ENCODE results near the gene ABCA12. TPM values are rescaled to one million over a fixed set of nuclear protein-coding genes. Genes with fewer than 3 reads are reported as not detected.

ABCA12 gene
- total and polyA plus RNA-seq, 10 of the 15 experiments (the other 5 are each of a cell fraction or from before 2014, with no cell fraction given), result 1.2 to 12.1 (median 6.0) TPM

- TF ChIP-seq, protein P1, sequence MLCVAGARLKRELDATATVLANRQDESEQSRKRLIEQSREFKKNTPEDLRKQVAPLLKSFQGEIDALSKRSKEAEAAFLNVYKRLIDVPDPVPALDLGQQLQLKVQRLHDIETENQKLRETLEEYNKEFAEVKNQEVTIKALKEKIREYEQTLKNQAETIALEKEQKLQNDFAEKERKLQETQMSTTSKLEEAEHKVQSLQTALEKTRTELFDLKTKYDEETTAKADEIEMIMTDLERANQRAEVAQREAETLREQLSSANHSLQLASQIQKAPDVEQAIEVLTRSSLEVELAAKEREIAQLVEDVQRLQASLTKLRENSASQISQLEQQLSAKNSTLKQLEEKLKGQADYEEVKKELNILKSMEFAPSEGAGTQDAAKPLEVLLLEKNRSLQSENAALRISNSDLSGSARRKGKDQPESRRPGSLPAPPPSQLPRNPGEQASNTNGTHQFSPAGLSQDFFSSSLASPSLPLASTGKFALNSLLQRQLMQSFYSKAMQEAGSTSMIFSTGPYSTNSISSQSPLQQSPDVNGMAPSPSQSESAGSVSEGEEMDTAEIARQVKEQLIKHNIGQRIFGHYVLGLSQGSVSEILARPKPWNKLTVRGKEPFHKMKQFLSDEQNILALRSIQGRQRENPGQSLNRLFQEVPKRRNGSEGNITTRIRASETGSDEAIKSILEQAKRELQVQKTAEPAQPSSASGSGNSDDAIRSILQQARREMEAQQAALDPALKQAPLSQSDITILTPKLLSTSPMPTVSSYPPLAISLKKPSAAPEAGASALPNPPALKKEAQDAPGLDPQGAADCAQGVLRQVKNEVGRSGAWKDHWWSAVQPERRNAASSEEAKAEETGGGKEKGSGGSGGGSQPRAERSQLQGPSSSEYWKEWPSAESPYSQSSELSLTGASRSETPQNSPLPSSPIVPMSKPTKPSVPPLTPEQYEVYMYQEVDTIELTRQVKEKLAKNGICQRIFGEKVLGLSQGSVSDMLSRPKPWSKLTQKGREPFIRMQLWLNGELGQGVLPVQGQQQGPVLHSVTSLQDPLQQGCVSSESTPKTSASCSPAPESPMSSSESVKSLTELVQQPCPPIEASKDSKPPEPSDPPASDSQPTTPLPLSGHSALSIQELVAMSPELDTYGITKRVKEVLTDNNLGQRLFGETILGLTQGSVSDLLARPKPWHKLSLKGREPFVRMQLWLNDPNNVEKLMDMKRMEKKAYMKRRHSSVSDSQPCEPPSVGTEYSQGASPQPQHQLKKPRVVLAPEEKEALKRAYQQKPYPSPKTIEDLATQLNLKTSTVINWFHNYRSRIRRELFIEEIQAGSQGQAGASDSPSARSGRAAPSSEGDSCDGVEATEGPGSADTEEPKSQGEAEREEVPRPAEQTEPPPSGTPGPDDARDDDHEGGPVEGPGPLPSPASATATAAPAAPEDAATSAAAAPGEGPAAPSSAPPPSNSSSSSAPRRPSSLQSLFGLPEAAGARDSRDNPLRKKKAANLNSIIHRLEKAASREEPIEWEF (IDR thresholded peaks at IDR 0.05; ENCODE audit: insufficient replicate concordance, low read depth, low read length), result no peak
- TF ChIP-seq FOXM1 (IDR thresholded peaks at IDR 0.05; ENCODE audit: low read depth, low read length), result no peak
- no peak for TF ChIP-seq ZBED1 (IDR thresholded peaks at IDR 0.05; ENCODE audit: borderline replicate concordance)
- TF ChIP-seq ATF7 (IDR thresholded peaks at IDR 0.05; ENCODE audit: low read depth), result peak; percentile 44; the same call in 1 of the 2 replicates
- TF ChIP-seq MLLT1 (IDR thresholded peaks at IDR 0.05), result no peak
- TF ChIP-seq RELB (IDR thresholded peaks at IDR 0.05; ENCODE audit: low read depth), result peak; percentile 20; the same call in 1 of the 2 replicates
- no peak for TF ChIP-seq BRCA1 (IDR thresholded peaks at IDR 0.05; ENCODE audit: low read depth, low read length)
- peak; percentile 31; the same call in 1 of the 2 replicates for TF ChIP-seq NFIC (IDR thresholded peaks at IDR 0.05; ENCODE audit: low read depth, low read length)
- TF ChIP-seq NR2C2 (IDR thresholded peaks at IDR 0.05; ENCODE audit: borderline replicate concordance, control insufficient read depth, insufficient read length, low read depth), result no peak
- TF ChIP-seq MYC (IDR thresholded peaks at IDR 0.05; ENCODE audit: insufficient read depth, insufficient read length, insufficient replicate concordance, low read length, severe bottlenecking), result no peak
- TF ChIP-seq ETV6 (conservative IDR thresholded peaks at IDR 0.05 in 1 of 2, IDR thresholded peaks at IDR 0.05 in 1 of 2; ENCODE audit: borderline replicate concordance in 1 of 2, low read depth in 1 of 2), result no peak
- no peak for TF ChIP-seq MXI1 (IDR thresholded peaks at IDR 0.05; ENCODE audit: low read depth, low read length)
- TF ChIP-seq CREM (IDR thresholded peaks at IDR 0.05; ENCODE audit: low read depth), result no peak
- TF ChIP-seq KLF5 (IDR thresholded peaks at IDR 0.05; ENCODE audit: partially characterized antibody), result no peak
- TF ChIP-seq ATF2 (IDR thresholded peaks at IDR 0.05; ENCODE audit: low read length), result peak; percentile 70
- no peak for TF ChIP-seq ZZZ3 (IDR thresholded peaks at IDR 0.05; ENCODE audit: control insufficient read depth, insufficient read length, low read depth)
- TF ChIP-seq TCF12 (IDR thresholded peaks at IDR 0.05; ENCODE audit: low read depth, low read length), result 0 out of 2 replicates have a peak, but pooled peaks have one; percentile 38
- no peak for TF ChIP-seq KDM1A (IDR thresholded peaks at IDR 0.05; ENCODE audit: borderline replicate concordance)
- no peak for TF ChIP-seq STAT1 (conservative IDR thresholded peaks at IDR 0.05)
- no peak for TF ChIP-seq NR2C1 (IDR thresholded peaks at IDR 0.05)
These were observed 1.6 kb downstream of the ABCA12 start (continued) for GRCh38 chr2:215136669-215137328.
